H54 (cell line): ENCODE measurements around the gene NUP62CL.

ENCODE experiments used
- DNase-seq: peaks from one replicate; pipeline ENCODE4 v3.0.0; 2011; ENCODE audit warnings: low spot score, mixed read lengths; ENCODE audit not compliant: insufficient read length
- FAIRE-seq: peaks from 3 replicates; lab custom pipeline; 2011; peaks lifted over from hg19 to GRCh38; lab: Jason Lieb, UNC
- POLR2A ChIP-seq: IDR thresholded peaks from 2 replicates; pipeline ENCODE4 v1.6.1; 2011; ENCODE audit warnings: low read depth, mild to moderate bottlenecking, low read length

Gene NUP62CL

DNA sequence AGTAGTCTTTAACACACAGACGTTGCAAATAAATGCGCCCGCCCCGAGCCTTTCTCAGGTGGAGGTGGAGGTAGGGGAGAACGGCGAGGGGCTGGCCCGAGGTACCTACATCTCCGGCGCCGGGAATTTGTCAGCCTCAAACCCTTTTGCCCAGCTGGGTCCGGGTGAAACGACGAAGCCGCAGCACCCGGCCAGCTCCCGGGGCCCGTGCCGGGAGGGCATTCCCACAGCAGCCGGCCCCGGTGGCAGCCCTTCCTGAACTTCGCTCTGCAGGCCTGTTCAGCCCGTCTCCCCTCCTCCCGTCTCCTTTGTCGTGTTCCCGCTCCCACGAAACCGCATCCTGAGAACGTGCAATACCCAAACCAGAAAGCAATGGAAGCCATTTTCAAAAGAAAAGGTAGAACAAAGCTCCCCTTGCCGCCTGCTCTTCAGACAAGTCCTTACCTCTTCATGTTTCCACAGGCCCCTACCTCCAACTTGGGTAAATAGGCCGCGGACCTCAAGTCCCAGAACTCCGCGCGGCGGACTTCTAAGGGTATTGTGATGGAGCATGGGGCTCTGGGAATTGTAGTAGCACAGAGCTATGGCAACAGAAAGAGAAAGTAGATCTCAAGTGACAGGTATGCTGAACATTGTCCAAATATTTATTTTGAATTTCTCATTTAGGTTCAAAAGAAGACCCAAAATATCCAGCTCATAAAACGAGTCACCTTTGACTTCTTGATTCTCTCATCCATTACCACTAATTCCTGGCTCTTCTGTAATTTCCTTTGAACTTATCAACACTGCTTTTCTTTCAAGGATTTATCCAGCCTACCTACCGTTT lies 87.7 kb downstream of the NUP62CL start, which contains the start of gene RBM41:
TSS of gene RBM41 (minus strand) at position 501 of the 826 bp plus-strand sequence. CDS start at position 452, 49 bp downstream.
- TF ChIP-seq POLR2A = no peak
- peak; percentile 12 for DNase-seq
- FAIRE-seq = no peak

DNA sequence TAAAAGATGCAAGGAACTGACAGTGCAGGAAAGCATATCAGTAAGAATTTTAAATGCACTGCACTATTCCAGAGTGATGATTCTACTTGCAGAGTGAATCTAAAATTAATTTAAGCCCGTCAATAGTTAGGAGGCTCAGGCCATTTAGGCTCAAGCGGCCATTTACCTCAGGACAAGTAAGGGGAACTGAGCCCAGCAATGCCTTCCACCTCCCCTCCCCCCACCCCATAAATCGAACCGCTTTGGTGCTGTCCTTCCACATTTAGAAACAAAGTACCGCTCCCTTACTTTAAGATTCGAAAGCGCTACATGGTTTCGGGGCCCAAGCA lies 88.3 kb downstream of the NUP62CL start:
- DNase-seq (no peak), FAIRE-seq (no peak)
- no peak for TF ChIP-seq POLR2A

DNA sequence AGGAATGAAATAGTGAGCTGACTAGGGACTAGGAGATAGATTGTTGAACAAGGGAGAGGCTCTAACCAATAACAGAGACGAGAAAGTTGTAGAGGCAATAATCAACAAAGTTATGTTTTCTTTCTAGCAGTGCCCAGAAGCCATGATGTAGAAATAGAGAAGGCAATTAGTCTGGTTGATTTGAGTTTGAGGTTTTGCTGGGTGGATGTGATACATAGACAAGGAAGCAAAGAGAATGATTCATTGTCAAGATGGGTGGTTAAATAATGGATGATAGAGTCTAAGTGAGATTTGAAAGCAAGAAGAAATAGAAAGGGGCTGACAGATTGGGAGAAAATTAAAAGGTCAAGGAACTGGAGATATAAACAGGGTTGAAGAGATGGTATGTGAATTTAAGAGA lies 98.8 kb downstream of the NUP62CL start:
- DNase-seq (no peak), FAIRE-seq (peak; percentile 27)
- TF ChIP-seq POLR2A = no peak

DNA sequence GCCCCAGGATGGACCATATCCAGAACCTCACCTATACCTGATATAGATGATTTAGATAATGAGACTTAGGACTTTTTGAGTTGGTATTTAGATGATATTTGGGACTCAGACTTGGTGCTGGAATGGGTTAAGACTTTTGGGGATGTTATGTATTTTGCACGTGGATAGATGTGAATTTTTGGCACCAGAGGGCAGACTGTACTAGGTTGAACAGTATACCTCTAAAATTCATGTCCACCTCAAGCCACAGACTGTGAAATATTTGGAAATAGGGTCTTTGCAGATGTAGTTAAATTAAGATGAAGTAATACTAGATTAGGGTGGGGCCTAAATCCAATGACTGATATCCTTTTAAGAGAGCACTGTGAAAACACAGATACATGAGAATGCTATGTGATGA lies 103.3 kb downstream of the NUP62CL start:
- FAIRE-seq (no peak), DNase-seq (no peak)
- TF ChIP-seq POLR2A = no peak

DNA sequence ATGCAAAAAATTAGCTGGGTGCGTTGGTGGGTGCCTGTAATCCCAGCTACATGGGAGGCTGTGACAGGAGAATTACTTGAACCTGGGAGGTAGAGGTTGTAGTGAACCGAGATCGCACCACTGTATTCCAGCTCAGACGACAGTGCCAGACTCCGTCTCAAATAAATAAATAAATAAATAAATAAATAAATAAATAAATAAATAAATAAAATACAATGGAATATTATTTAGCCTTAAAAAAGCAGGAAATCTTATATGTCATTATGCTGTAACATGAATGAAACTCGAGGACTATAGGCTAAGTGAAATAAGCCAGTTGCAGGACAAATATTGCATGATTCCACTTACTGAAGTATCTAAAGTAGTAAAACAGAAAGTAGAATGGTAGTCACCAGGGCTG lies 130.1 kb downstream of the NUP62CL start:
- DNase-seq (no peak), FAIRE-seq (no peak)
- TF ChIP-seq POLR2A = no peak
